IMR-90 (cell line): Measurements from ENCODE around the gene TSPAN8. TPM values are rescaled to one million over a fixed set of nuclear protein-coding genes. Genes with fewer than 3 reads are reported as not detected.

Experiments
- ATAC-seq: fragments of 200-7000 bp; cut with Tn5 transposase; 2 replicates; pipeline ENCODE4 v1.9.1; 2020; ENCODE audit warnings: low read depth, mild to moderate bottlenecking, moderate library complexity
- BruUV-seq: library from RNA; stranded (reverse); fragments of 400-500 nt; replicated peaks from 2 replicates; lab custom pipeline; 2021; lab: Mats Ljungman, UMichigan
- CTCF ChIA-PET: fragments of 300-600 bp; formaldehyde crosslinking; extraction: SDS; loops from one replicate; lab custom pipeline; 2021; ENCODE audit warnings: antibody characterized with exemption; lab: Yijun Ruan, JAX
- POLR2A ChIA-PET: fragments of 300-600 bp; sonication (Branson Sonifier 250); formaldehyde crosslinking; loops from one replicate; lab custom pipeline; 2022; ENCODE audit warnings: antibody characterized with exemption; ENCODE audit not compliant: unreplicated experiment; lab: Charles Lee
- DNase-seq: peaks from one replicate; pipeline ENCODE4 v3.0.0; 2013
- H2AFZ ChIP-seq: replicated peaks from 2 replicates; pipeline ENCODE3; 2013; ENCODE audit warnings: low read length, mild to moderate bottlenecking; ENCODE audit not compliant: poor library complexity
- H2AK5ac ChIP-seq: 2 replicates; pipeline ENCODE4 v1.6.1; 2013; ENCODE audit warnings: low read depth, low read length, inconsistent platforms
- H2AK9ac ChIP-seq: replicated peaks from 2 replicates; pipeline ENCODE3; 2013; ENCODE audit warnings: mild to moderate bottlenecking, low read depth, low read length, moderate library complexity; ENCODE audit not compliant: poor library complexity
- H2BK120ac ChIP-seq: 2 replicates; pipeline ENCODE4 v1.6.1; 2013; ENCODE audit warnings: low read depth, low read length, inconsistent platforms
- H2BK15ac ChIP-seq: 3 replicates; pipeline ENCODE4 v1.6.1; 2013; ENCODE audit warnings: low read depth, low read length, inconsistent platforms
- H2BK20ac ChIP-seq: 2 replicates; pipeline ENCODE4 v1.6.1; 2013; ENCODE audit warnings: low read depth, mild to moderate bottlenecking, inconsistent platforms, low read length, moderate library complexity
- H2BK5ac ChIP-seq: 2 replicates; pipeline ENCODE4 v1.6.1; 2013; ENCODE audit warnings: mild to moderate bottlenecking, low read depth, low read length, inconsistent platforms; ENCODE audit not compliant: poor library complexity, severe bottlenecking
- H3K14ac ChIP-seq: replicated peaks from 2 replicates; pipeline ENCODE4 v1.6.1; 2013; ENCODE audit warnings: low read depth, low read length, inconsistent platforms
- H3K18ac ChIP-seq: 2 replicates; pipeline ENCODE4 v1.6.1; 2013; ENCODE audit warnings: low read depth, low read length, control low read depth
- H3K23ac ChIP-seq: 2 replicates; pipeline ENCODE4 v1.6.1; 2013; ENCODE audit warnings: low read depth, low read length, inconsistent platforms
- H3K27ac ChIP-seq: 2 replicates; pipeline ENCODE4 v1.5.1; 2013; ENCODE audit warnings: mild to moderate bottlenecking, control low read depth, low read length; ENCODE audit not compliant: insufficient read depth
- H3K27me3 ChIP-seq: 2 replicates; pipeline ENCODE4 v1.6.1; 2013; ENCODE audit warnings: low read length; ENCODE audit not compliant: control insufficient read depth, insufficient read depth
- H3K36me3 ChIP-seq: 2 replicates; pipeline ENCODE4 v1.6.1; 2013; ENCODE audit warnings: low read length, mixed read lengths; ENCODE audit not compliant: control insufficient read depth, insufficient read depth
- H3K4ac ChIP-seq: 2 replicates; pipeline ENCODE4 v1.6.1; 2013; ENCODE audit warnings: low read depth, low read length, inconsistent platforms
- H3K4me1 ChIP-seq: 2 replicates; pipeline ENCODE4 v1.6.1; 2013; ENCODE audit warnings: low read length, mixed read lengths; ENCODE audit not compliant: control insufficient read depth, insufficient read depth
- H3K4me2 ChIP-seq: 2 replicates; pipeline ENCODE4 v1.6.1; 2013; ENCODE audit warnings: low read depth, mild to moderate bottlenecking, control low read depth, low read length, moderate library complexity
- H3K4me3 ChIP-seq: 2 replicates; pipeline ENCODE4 v1.5.1; 2013; ENCODE audit warnings: low read depth, mild to moderate bottlenecking, control low read depth, low read length, moderate library complexity; ENCODE audit not compliant: insufficient read depth
- H3K56ac ChIP-seq: 2 replicates; pipeline ENCODE4 v1.6.1; 2013; ENCODE audit warnings: low read length, inconsistent platforms; ENCODE audit not compliant: insufficient read depth; ENCODE audit errors: extremely low read depth
- H3K79me1 ChIP-seq, 2 experiments: 2 replicates each; pipeline ENCODE4 v1.6.1; 2013; ENCODE audit warnings: low read length in 2 of 2, inconsistent platforms in 1 of 2, low read depth in 1 of 2
- H3K9ac ChIP-seq: 2 replicates; pipeline ENCODE4 v1.6.1; 2013; ENCODE audit warnings: low read depth, low read length, control low read depth
- H3K9me1 ChIP-seq: 2 replicates; pipeline ENCODE4 v1.6.1; 2013; ENCODE audit warnings: low read length, inconsistent platforms; ENCODE audit not compliant: insufficient read depth
- H3K9me3 ChIP-seq: 2 replicates; pipeline ENCODE4 v1.6.1; 2013; ENCODE audit warnings: low read length; ENCODE audit not compliant: control insufficient read depth, insufficient read depth
- H4K20me1 ChIP-seq: 2 replicates; pipeline ENCODE4 v1.6.1; 2013; ENCODE audit warnings: low read length, inconsistent platforms; ENCODE audit not compliant: insufficient read depth
- H4K5ac ChIP-seq: 2 replicates; pipeline ENCODE4 v1.6.1; 2013; ENCODE audit warnings: mild to moderate bottlenecking, low read depth, low read length, control low read depth
- H4K8ac ChIP-seq, 2 experiments: 2 replicates each; pipeline ENCODE4 v1.6.1; 2013; ENCODE audit warnings: low read depth in 2 of 2, low read length in 2 of 2, control low read depth in 1 of 2, inconsistent platforms in 1 of 2
- H4K91ac ChIP-seq: 2 replicates; pipeline ENCODE4 v1.6.1; 2013; ENCODE audit warnings: low read depth, low read length, inconsistent platforms; ENCODE audit not compliant: insufficient read depth
- BHLHE40 ChIP-seq: fragments of 150-350 bp; IDR thresholded peaks from 2 replicates; pipeline ENCODE4 v1.6.1; 2016; ENCODE audit warnings: mild to moderate bottlenecking, low read depth, low read length
- ELK1 ChIP-seq: fragments of 150-350 bp; IDR thresholded peaks from 2 replicates; pipeline ENCODE4 v1.6.1; 2016; ENCODE audit warnings: low read depth, mild to moderate bottlenecking, low read length, moderate library complexity, borderline replicate concordance
- WGBS, 2 experiments: methylation state at CpG; one replicate each; pipeline versions ENCODE4 v1.1.5 to v1.1.7; 2013; ENCODE audit warnings: missing lambda C conversion rate in 2 of 2; ENCODE audit not compliant: insufficient read length in 1 of 2; ENCODE audit errors: extremely low coverage in 2 of 2; 5-methylcytosine and 5-hydroxymethylcytosine counted together
- dilution Hi-C: fragments of 300-500 bp; cut with HindIII; formaldehyde crosslinking; loops from one replicate; pipeline ENCODE4 v1.14.3; 2018; ENCODE audit warnings: low sequenced_read_pairs; ENCODE audit not compliant: unreplicated experiment
- in situ Hi-C: fragments of 300-500 bp; cut with MboI; formaldehyde crosslinking; loops from 3 replicates; pipeline ENCODE4 v1.14.3; 2019; ENCODE audit warnings: low sequenced_read_pairs, inconsistent platforms, mixed read lengths
- intact Hi-C: fragments of 100-400 bp; cut with micrococcal nuclease; formaldehyde crosslinking; loops from 2 replicates; pipeline ENCODE4 v1.10.0; 2022
- polyA plus RNA-seq, 3 experiments: library from polyadenylated mRNA; depleted of rRNA; stranded (reverse); fragments of >200 nt; gene quantifications; 2 replicates each; pipeline ENCODE4 v1.2.3, GENCODE V29; 2012; ENCODE audit warnings: low replicate concordance in 1 of 3
- total RNA-seq: library from RNA; depleted of rRNA; stranded (reverse); fragments of >200 nt; gene quantifications from 2 replicates; pipeline ENCODE4 v1.2.3, GENCODE V29; 2012

TSPAN8 gene
- total and polyA plus RNA-seq, 2 of the 4 experiments (the other 2 are of a cell fraction): not detected

DNA sequence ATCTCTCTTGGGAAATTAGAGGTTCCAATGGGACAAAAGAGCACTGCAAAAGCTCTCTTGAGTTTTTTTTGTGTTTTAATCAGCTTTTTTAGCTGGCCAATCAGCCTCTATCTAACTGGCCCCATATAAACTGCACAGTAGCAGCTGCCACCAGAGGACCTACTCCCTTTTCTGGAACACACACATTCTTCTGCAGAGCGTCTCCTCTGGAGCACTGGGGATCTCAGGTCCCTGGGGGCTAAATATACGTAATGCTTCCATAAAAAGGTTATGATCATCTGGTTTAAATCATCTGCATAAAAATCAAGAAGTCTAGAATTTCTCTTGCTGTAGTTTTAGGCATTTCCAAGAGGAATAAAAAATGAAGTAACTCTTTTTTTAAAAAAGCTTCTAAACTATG, 32.3 kb downstream of the TSPAN8 start:
- H3K27ac ChIP-seq: no peak overlapping the region
- no peak overlapping the region for H2BK5ac ChIP-seq
- BruUV-seq: no TSS peak
- no peak overlapping the region for H3K14ac ChIP-seq
- intact Hi-C loops: no loop called here
- no peak overlapping the region for H2BK15ac ChIP-seq
- no peak overlapping the region for H3K4me2 ChIP-seq
- WGBS, 2 experiments: no CpG with 5 or more reads among the region's 2 CpGs
- H3K9ac ChIP-seq: no peak overlapping the region
- no peak overlapping the region for H3K56ac ChIP-seq
- no peaks in the 10 kb centered on the region for H3K36me3 ChIP-seq
- no peak overlapping the region for H2BK120ac ChIP-seq
- no peak overlapping the region for H4K8ac ChIP-seq
- no peak overlapping the region for H4K5ac ChIP-seq
- H2AK5ac ChIP-seq: no peak overlapping the region
- peaks cover 1% of the 10 kb centered on the region; the same call in 1 of the 2 replicates for H3K9me3 ChIP-seq
- no peak overlapping the region for H3K18ac ChIP-seq
- DNase-seq: no peak
- no peak for TF ChIP-seq ELK1
- TF ChIP-seq BHLHE40: no peak
- H4K20me1 ChIP-seq: no peaks in the 10 kb centered on the region
- no peaks in the 10 kb centered on the region for H3K4me1 ChIP-seq
- no peak overlapping the region for H2AFZ ChIP-seq
- ChIA-PET POLR2A (no interaction called here), CTCF (no interaction called here)
- no peaks in the 10 kb centered on the region for H3K9me1 ChIP-seq
- no peaks in the 10 kb centered on the region for H3K27me3 ChIP-seq
- no peak overlapping the region for H2AK9ac ChIP-seq
- no peaks in the 10 kb centered on the region for H3K79me1 ChIP-seq
- H4K91ac ChIP-seq: no peak overlapping the region
- no peak overlapping the region for H3K4me3 ChIP-seq
- H3K23ac ChIP-seq: no peak overlapping the region
- ATAC-seq: no peak
- in situ Hi-C loops: no loop called here
- no peak overlapping the region for H3K4ac ChIP-seq
- no peak overlapping the region for H2BK20ac ChIP-seq
- dilution Hi-C loops: no loop called here
